Posterior vena cava (tissue), 2 donors: Measurements from ENCODE around the gene CACNA1D. TPM values are rescaled to one million over a fixed set of nuclear protein-coding genes. Genes with fewer than 3 reads are reported as not detected.

Experiments used
- DNase-seq: peaks from one replicate; pipeline ENCODE4 v3.0.0-alpha.2; 2020; ENCODE audit warnings: low spot score
- intact Hi-C, 2 donors: fragments of 100-400 bp; cut with DNase I; formaldehyde crosslinking; loops; one replicate each; pipeline versions ENCODE4 v1.14.1 to v1.14.2; 2022 to 2023
- total RNA-seq, 2 donors: library from RNA; stranded (reverse); fragmentation: NEBNext Ultra II Directional; extraction: Animal tissue kit (Norgen Biotek cat#: 25700); gene quantifications; one replicate each; pipeline ENCODE4 v1.2.1, GENCODE V29; 2021
- donor health status: DM: yes; HTN: yes; CAD: no.
- donor health status: DM: yes; HTN: yes; CAD: no.

Gene CACNA1D
- total RNA-seq, 2 donors from 2014 or later, result 1.1 to 1.9 TPM

GRCh38 chr3:53716998-53717397 lies 222.6 kb downstream of the CACNA1D start:
- DNase-seq, result no peak
- intact Hi-C loops, result loop anchor here in 1 of 2 donors (10.0 kb wide), 1 partner anchor 422 kb away; no protein-coding TSS in a partner anchor

GRCh38 chr3:53718462-53718861 lies 224.1 kb downstream of the CACNA1D start:
- DNase-seq, result no peak
- intact Hi-C loops, result loop anchor here in 1 of 2 donors (10.0 kb wide), 1 partner anchor 424 kb away; no protein-coding TSS in a partner anchor

- DNase-seq, result no peak
- intact Hi-C loops, result loop anchor here in 1 of 2 donors (10.0 kb wide), 1 partner anchor 425 kb away; no protein-coding TSS in a partner anchor
Measured at GRCh38 chr3:53719796-53720195, 225.4 kb downstream of the CACNA1D start.

- no peak for DNase-seq
- intact Hi-C loops, result no loop called here
Measured at GRCh38 chr3:53721187-53722119, 227.0 kb downstream of the CACNA1D start.

GRCh38 chr3:53724566-53724965 lies 230.2 kb downstream of the CACNA1D start:
- intact Hi-C loops, result no loop called here
- no peak for DNase-seq

- no peak for DNase-seq
- intact Hi-C loops, result no loop called here
Measured at GRCh38 chr3:53725387-53725995, 231.1 kb downstream of the CACNA1D start.

GRCh38 chr3:53726643-53727042 lies 232.2 kb downstream of the CACNA1D start:
- intact Hi-C loops, result no loop called here
- no peak for DNase-seq

GRCh38 chr3:53728606-53729005 lies 234.2 kb downstream of the CACNA1D start:
- DNase-seq, result no peak
- intact Hi-C loops, result no loop called here

GRCh38 chr3:53729159-53729558 lies 234.7 kb downstream of the CACNA1D start:
- DNase-seq, result no peak
- intact Hi-C loops, result no loop called here

GRCh38 chr3:53729618-53730017 lies 235.2 kb downstream of the CACNA1D start:
- DNase-seq, result no peak
- intact Hi-C loops, result no loop called here

- DNase-seq, result no peak
- intact Hi-C loops, result no loop called here
Measured at GRCh38 chr3:53730576-53730975, 236.2 kb downstream of the CACNA1D start.

GRCh38 chr3:53731934-53732624 lies 237.7 kb downstream of the CACNA1D start:
- no peak for DNase-seq
- intact Hi-C loops, result no loop called here

- intact Hi-C loops, result no loop called here
- no peak for DNase-seq
Measured at GRCh38 chr3:53733446-53733845, 239.0 kb downstream of the CACNA1D start.

- intact Hi-C loops, result loop anchor here in 1 of 2 donors (10.0 kb wide), 1 partner anchor 595 kb away; no protein-coding TSS in a partner anchor
- DNase-seq, result peak; percentile 17
Measured at GRCh38 chr3:53739966-53740365, 245.6 kb downstream of the CACNA1D start.

GRCh38 chr3:53740956-53741355 lies 246.5 kb downstream of the CACNA1D start:
- peak; percentile 25 for DNase-seq
- intact Hi-C loops, result loop anchor here in 1 of 2 donors (10.0 kb wide), 1 partner anchor 594 kb away; no protein-coding TSS in a partner anchor

GRCh38 chr3:53744351-53744750 lies 249.9 kb downstream of the CACNA1D start:
- intact Hi-C loops, result loop anchor here in 1 of 2 donors (10.0 kb wide), 1 partner anchor 590 kb away; no protein-coding TSS in a partner anchor
- no peak for DNase-seq

- intact Hi-C loops, result loop anchor here in 1 of 2 donors (10.0 kb wide), 1 partner anchor 587 kb away; no protein-coding TSS in a partner anchor
Measured at GRCh38 chr3:53747559-53747958, 253.1 kb downstream of the CACNA1D start.

GRCh38 chr3:53748512-53749271 lies 254.3 kb downstream of the CACNA1D start:
- DNase-seq, result peak; percentile 53
- intact Hi-C loops, result loop anchor here in 1 of 2 donors (10.0 kb wide), 1 partner anchor 586 kb away; no protein-coding TSS in a partner anchor

More at GRCh38 chr3:53747559-53747958, 253.1 kb downstream of the CACNA1D start:
- no peak for DNase-seq
